ENCODE data around the gene CNNM1. TPM values are rescaled to one million over a fixed set of nuclear protein-coding genes. Genes with fewer than 3 reads are reported as not detected.

CNNM1 gene
- total RNA-seq, 2 experiments from 2014 or later, result 1.4 to 1.5 TPM

DNA sequence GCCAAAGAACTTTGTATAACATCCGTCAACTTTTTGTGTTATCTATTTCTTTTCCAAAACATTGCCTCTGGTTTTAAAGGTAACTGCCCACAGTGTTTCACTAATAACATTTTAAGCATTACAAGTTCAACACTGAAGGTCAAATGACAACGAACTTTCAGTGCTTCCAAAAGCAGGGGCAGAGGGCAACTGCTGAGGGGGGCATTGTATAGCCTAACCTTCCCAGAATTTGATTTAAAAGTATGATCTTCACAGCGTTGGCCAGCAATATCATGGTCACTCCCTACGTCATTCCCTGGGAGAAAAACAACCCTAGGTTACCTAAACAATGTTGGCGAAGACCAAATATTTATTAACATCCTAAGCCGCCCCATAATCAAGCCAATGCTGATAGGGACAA, 103.7 kb downstream of the CNNM1 start:
- ChIA-PET CTCF (interaction anchor here (0.7 kb wide), 1 partner anchor 10 kb away, joined by 3 read pairs; no protein-coding TSS in a partner anchor), POLR2A (interaction anchor here (0.6 kb wide), 1 partner anchor 59 kb away, joined by 3 read pairs; no protein-coding TSS in a partner anchor)
- Mint-ChIP-seq H3K36me3 (ENCODE audit: low read depth) (peaks cover 3% of the 10 kb centered on the region), H3K4me1 (peaks cover 29% of the 10 kb centered on the region), H3K27me3 (no peaks in the 10 kb centered on the region), H3K9me3 (ENCODE audit: low read depth) (no peaks in the 10 kb centered on the region), H3K4me3 (no peak overlapping the region), H3K27ac (no peak overlapping the region)
- DNase-seq (no peak), ATAC-seq (no peak)
- intact Hi-C loops (cut with DNase I, micrococcal nuclease), result loop anchor here (5.0 kb wide), 4 partner anchors 99 to 1936 kb away; partner anchors contain the start of genes HPS1 (in 1 of the 2), MMS19 (in 1 of the 2), NKX2-3 (in 1 of the 2) and UBTD1 (in 1 of the 2)

GRCh38 chr10:99433378-99434020, 104.3 kb downstream of the CNNM1 start:
- H3K9me3 Mint-ChIP-seq (ENCODE audit: low read depth), result no peaks in the 10 kb centered on the region
- ChIA-PET POLR2A (interaction anchor here (0.6 kb wide), 1 partner anchor 59 kb away, joined by 3 read pairs; no protein-coding TSS in a partner anchor), CTCF (interaction anchor here (0.7 to 1.1 kb wide), 4 partner anchors 26 to 299 kb away, joined by 3 read pairs; no protein-coding TSS in a partner anchor)
- H3K27me3 Mint-ChIP-seq, result no peaks in the 10 kb centered on the region
- no peak overlapping the region for H3K27ac Mint-ChIP-seq
- ATAC-seq (no peak), DNase-seq (no peak)
- peaks cover 28% of the 10 kb centered on the region for H3K4me1 Mint-ChIP-seq
- H3K4me3 Mint-ChIP-seq, result no peak overlapping the region
- H3K36me3 Mint-ChIP-seq (ENCODE audit: low read depth), result peaks cover 3% of the 10 kb centered on the region
- intact Hi-C loops (cut with DNase I, micrococcal nuclease), result loop anchor here (5.0 kb wide), 4 partner anchors 99 to 1936 kb away; partner anchors contain the start of genes HPS1 (in 1 of the 2), MMS19 (in 1 of the 2), NKX2-3 (in 1 of the 2) and UBTD1 (in 1 of the 2)

DNA sequence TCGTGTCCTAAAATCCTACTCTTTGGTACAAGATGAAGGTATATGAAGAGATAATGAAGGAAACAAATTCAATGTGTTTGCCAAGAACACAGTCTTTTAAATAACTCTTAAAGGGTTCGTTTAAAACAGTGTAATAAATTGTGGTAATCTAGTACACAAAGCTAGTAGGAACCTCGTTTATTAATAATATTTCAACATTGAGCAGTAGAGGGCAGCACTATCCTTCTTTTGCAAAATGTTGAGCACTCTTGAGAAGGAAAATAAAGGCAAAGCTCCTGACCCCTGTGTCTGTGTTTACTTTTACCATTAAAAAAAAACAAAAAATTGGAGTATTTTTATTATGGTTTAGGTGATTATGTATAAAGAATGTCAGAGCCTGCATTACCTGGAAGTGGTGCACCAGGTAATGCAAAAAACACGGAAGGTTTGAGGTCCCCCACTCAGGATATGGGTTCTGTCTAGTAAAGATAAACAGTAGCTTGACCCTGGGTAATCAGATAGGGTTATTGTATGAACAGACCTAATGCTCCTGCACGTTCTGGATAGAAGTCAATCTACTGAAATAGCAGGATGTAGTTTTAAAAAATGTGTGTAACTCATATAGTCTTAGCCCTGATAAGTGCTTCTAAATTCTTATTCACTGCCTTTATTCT, 107.0 kb downstream of the CNNM1 start:
- no peak overlapping the region for H3K4me3 Mint-ChIP-seq
- H3K27ac Mint-ChIP-seq, result no peak overlapping the region
- ATAC-seq (peak; percentile 60), DNase-seq (no peak)
- H3K9me3 Mint-ChIP-seq (ENCODE audit: low read depth), result no peaks in the 10 kb centered on the region
- ChIA-PET CTCF (interaction anchor here (0.8 to 2.9 kb wide), 36 partner anchors 9 to 308 kb away, joined by 3 to 26 read pairs (median 5); partner anchors contain the start of gene SLC25A28), POLR2A (no interaction called here)
- H3K36me3 Mint-ChIP-seq (ENCODE audit: low read depth), result peaks cover 3% of the 10 kb centered on the region
- H3K4me1 Mint-ChIP-seq, result peaks cover 14% of the 10 kb centered on the region
- no peaks in the 10 kb centered on the region for H3K27me3 Mint-ChIP-seq
- intact Hi-C loops (cut with DNase I, micrococcal nuclease), result loop anchor here (1.0 to 5.0 kb wide), 4 partner anchors 111 to 275 kb away; no protein-coding TSS in a partner anchor

DNA sequence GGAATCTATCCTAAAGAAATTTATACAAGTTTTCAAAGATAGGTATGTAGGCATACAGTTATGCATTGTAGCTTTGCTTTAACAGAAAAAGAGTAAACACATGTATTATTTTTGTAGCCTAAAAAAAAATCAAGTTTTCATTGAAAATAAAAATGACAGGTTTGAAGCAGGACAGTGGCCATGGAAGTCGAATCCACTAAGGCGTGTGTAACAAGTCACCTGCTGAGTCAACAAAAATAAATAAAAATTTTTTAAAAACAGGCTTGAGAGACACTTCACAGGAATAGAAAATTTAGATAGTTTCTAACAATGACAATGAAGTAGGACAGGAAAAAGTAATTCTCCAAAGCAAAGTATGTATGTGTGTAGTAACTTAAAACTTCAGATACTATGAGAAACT, 109.7 kb downstream of the CNNM1 start:
- H3K27me3 Mint-ChIP-seq, result no peaks in the 10 kb centered on the region
- POLR2A ChIA-PET, result no interaction called here
- intact Hi-C loops (cut with DNase I, micrococcal nuclease), result loop anchor here in 1 of 2 experiments (5.0 kb wide), 1 partner anchor 108 kb away; no protein-coding TSS in a partner anchor
- H3K4me3 Mint-ChIP-seq, result no peak overlapping the region
- no peaks in the 10 kb centered on the region for H3K36me3 Mint-ChIP-seq (ENCODE audit: low read depth)
- CTCF ChIA-PET, result interaction anchor here (3.2 kb wide), 1 partner anchor 174 kb away, joined by 7 read pairs; no protein-coding TSS in a partner anchor
- no peaks in the 10 kb centered on the region for H3K9me3 Mint-ChIP-seq (ENCODE audit: low read depth)
- H3K4me1 Mint-ChIP-seq, result peaks cover 6% of the 10 kb centered on the region
- DNase-seq, result no peak
- no peak overlapping the region for H3K27ac Mint-ChIP-seq
- ATAC-seq, result no peak

DNA sequence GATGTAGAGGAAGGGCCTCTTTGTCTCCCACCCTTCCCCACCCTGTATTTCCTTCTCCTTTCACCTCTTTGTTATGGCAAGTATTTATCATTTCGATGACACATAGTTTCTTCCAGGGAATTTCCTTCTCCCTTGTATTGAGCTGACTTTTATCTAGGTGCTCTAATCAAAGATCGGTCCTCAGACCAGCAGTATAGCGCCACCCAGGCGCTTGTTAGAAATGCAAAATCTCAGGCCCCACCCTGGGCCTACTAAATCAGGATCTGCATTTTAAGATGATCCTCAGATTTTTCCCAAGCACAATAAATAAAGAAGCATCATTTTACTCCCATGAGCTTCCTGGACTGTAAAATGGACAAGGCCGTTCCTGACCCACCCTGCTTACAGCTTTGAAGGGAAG, 113.2 kb downstream of the CNNM1 start:
- no peaks in the 10 kb centered on the region for H3K27me3 Mint-ChIP-seq
- ATAC-seq (no peak), DNase-seq (no peak)
- H3K9me3 Mint-ChIP-seq (ENCODE audit: low read depth), result no peaks in the 10 kb centered on the region
- H3K4me1 Mint-ChIP-seq, result no peaks in the 10 kb centered on the region
- ChIA-PET POLR2A (no interaction called here), CTCF (interaction anchor here (0.6 to 1.0 kb wide), 2 partner anchors 10 to 13 kb away, joined by 3 read pairs; no protein-coding TSS in a partner anchor)
- intact Hi-C loops (cut with DNase I, micrococcal nuclease), result no loop called here
- H3K27ac Mint-ChIP-seq, result no peak overlapping the region
- no peak overlapping the region for H3K4me3 Mint-ChIP-seq
- no peaks in the 10 kb centered on the region for H3K36me3 Mint-ChIP-seq (ENCODE audit: low read depth)

GRCh38 chr10:99443500-99443899, 114.3 kb downstream of the CNNM1 start:
- ATAC-seq (no peak), DNase-seq (no peak)
- no peaks in the 10 kb centered on the region for H3K4me1 Mint-ChIP-seq
- POLR2A ChIA-PET, result interaction anchor here (0.7 kb wide), 1 partner anchor 1654 kb away, joined by 3 read pairs; no protein-coding TSS in a partner anchor
- H3K36me3 Mint-ChIP-seq (ENCODE audit: low read depth), result no peaks in the 10 kb centered on the region
- no peak overlapping the region for H3K27ac Mint-ChIP-seq
- intact Hi-C loops (cut with DNase I, micrococcal nuclease), result no loop called here
- H3K27me3 Mint-ChIP-seq, result no peaks in the 10 kb centered on the region
- CTCF ChIA-PET, result interaction anchor here (2.7 kb wide), 1 partner anchor 8 kb away, joined by 12 read pairs; no protein-coding TSS in a partner anchor
- no peak overlapping the region for H3K4me3 Mint-ChIP-seq
- H3K9me3 Mint-ChIP-seq (ENCODE audit: low read depth), result no peaks in the 10 kb centered on the region

Other genes starting within 250 kb of the CNNM1 start
- not detected for gene HPSE2, start 93.5 kb upstream of the CNNM1 start, total RNA-seq
- 10 to 100 TPM; 51.7 to 83.5 TPM for gene GOT1, start 101.3 kb downstream of the CNNM1 start, total RNA-seq
- gene NKX2-3, start 203.6 kb downstream of the CNNM1 start, total RNA-seq, result not detected